HG03520 (cell line): ENCODE measurements around the gene MAD1L1.

Source experiments
- ATAC-seq: cut with Tn5 transposase; IDR thresholded peaks from one replicate; pipeline ENCODE4 v1.9.1; 2021; ENCODE audit warnings: mild to moderate bottlenecking, moderate library complexity; ENCODE audit not compliant: unreplicated experiment

The MAD1L1 gene

DNA sequence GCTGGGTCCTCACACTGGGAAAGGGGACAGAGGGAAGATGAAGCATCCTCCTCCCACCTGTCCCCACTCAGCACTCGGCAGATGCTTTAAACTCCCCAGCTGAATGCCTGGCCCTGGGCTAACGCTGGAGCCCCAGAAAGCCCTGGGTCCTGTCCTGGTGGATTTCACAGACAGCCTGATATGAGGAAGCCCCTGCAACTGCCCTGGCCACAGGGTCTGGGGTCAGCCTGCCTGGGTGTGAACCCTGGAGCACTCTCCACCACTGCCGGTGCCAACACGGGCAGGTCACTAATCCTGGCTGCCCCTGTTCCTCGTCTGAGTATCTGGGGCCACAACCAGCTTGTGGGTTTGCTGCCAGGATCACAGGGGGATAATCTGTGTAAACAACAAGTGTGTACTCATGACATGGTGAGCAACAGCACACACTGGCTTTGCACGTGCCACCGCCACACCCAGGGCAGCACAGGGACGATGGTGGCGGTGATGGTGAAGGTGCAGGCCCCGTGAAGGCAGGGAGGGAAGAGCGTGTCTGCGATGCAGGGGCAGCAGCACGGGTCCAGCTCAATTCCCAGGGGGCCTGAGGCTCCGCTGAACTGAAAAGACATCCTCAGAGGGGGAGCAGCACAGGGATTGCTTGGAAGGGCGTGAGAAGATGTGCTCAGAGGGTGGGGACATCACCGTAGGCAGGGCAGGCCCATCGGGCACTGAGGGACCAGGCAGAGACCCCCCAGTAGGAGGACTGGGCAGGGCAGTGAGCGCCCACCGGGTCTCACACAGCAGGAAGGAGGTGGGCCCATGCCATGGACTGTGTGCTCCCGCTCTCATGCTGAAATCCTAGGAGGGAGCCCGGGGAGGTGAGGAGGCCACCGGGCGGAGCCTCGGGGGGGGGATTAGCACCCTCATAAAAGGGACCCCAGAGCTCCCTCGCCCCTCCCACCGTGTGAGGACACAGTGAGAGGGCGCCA lies 238.7 kb downstream of the MAD1L1 start:
- no peak for ATAC-seq

GRCh38 chr7:1993031-1993695 lies 239.6 kb downstream of the MAD1L1 start:
- no peak for ATAC-seq

DNA sequence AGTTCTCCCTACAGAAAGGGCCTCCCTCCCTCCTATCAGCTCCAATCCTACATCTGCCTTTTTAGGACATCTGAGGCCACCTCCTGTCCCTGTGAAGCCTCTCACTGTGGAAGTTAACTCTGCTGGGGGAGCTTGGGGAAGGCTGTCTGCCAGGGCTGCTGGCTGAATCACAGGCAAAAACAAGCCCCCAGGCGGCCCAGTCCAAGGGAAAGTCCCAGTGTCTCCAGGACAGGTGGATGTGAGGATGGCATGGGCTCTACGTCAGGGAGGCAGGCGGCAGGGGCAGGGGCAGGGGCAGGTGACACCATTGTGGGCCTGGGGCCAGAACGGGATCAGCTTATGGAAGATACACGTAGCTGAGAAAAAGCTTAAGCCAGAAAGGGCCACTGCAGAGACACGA lies 240.2 kb downstream of the MAD1L1 start:
- ATAC-seq: no peak

DNA sequence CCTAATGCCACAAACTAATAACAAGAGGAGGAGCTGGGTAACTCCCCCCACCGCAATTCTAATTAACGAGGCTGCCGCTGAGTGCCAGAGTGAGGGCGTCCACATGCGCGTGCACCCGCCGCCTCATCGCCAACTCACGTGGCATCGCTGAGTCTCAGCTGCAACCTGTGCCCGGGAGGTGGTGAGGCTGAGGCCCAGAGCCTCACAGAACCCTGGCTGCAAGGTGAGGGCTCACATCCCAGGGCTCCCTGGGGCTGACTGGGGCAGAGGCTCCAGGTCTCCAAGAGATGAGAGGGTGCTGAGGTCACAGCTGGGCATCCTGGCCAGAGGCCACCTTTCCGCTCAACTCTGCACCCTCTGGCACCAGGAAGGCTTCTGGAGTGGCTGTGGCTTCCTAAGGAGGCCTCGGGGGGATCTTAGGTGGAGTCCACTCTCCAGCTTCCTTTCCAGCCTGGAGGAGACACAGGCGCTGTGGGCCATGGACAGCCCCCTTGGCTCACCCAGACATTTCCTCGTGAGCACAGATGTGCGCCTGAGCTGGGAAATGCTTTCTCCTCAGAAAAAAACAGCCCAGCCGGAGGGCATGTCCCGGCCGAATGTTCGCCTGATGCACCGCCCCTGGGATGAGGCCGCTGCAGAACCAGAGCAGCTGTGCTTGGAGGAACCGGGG lies 242.6 kb downstream of the MAD1L1 start:
- ATAC-seq: no peak

DNA sequence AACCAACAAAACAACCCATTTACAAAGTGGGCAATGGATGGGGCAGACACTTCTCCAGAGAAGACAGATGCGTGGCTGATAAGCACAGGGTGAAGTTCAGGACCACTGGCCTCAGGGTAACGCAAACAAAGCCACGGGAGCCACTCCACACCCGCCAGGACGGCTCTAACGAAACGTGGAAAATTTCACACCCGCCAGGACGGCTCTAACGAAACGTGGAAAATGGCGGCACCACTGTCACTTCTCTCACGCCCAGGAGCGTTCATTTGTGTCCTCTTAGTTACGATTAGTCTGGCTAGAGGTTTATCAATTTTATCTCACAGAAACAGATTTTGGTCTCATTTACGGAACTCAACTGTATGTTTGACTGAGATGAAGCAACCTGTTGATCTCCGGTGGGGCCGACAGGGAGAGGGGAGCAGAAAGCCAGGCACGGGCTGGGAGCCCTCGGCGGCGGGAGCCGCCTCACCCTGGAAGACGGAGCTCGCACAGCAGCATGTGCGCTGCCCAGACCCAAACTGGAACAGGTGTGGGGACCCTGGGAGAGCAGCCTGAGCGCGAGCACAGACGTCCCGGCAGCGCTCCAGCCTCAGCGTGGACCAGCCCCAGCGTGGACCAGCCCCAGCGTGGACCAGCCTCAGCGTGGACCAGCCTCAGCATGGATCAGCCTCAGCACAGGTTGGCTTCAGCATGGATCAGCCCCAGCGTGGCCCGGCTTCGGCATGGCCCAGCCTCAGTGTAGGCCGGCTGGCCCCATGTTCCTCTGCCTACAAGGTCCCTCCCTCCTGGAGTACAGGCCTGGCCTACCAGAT lies 243.5 kb downstream of the MAD1L1 start:
- no peak for ATAC-seq

- ATAC-seq: no peak
Observed at GRCh38 chr7:1988533-1988930, 244.2 kb downstream of the MAD1L1 start.

GRCh38 chr7:1987591-1988532 lies 244.9 kb downstream of the MAD1L1 start:
- ATAC-seq: no peak

DNA sequence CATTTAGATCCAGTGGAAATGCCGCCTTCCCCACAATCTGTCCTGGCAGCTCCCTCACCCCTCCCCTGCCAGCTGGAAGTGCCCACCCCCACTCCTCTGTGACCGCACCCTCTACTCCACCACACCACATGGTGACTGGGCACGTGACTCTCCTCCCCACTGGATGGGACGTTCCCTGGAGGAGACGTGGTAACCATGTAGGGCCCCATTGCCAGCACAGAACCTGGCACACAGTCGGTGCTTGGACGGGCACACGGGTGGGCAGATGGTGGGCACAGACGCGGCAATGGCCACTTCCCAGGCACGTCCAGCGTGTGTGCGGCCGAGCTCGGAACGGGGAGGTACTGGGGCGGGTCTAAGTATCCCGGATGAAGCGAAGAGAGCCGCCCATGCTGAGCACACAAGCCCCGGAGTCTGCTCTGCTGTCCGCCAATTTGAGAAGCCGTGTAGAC lies 245.6 kb downstream of the MAD1L1 start:
- no peak for ATAC-seq

GRCh38 chr7:1986366-1987083 lies 246.2 kb downstream of the MAD1L1 start:
- ATAC-seq: no peak

DNA sequence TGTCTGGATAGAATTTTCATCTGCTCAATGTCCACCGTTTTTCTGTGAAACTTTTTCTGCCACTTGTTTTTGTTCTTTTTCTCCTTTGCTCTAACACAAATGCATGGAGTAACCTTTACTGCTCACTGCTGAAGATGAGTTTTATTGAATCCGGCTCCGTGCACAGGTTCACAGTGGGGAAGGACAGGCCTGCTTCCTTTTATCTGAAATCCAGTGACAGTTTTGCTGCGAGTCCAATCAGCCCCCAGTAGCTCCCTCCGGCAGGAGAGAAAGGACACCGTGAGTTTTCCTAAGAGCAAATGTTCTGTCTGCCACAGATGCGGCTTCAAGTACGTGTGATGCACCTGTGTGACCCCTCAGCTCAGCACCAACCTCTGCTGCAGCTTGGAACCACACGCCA lies 246.8 kb downstream of the MAD1L1 start:
- no peak for ATAC-seq

DNA sequence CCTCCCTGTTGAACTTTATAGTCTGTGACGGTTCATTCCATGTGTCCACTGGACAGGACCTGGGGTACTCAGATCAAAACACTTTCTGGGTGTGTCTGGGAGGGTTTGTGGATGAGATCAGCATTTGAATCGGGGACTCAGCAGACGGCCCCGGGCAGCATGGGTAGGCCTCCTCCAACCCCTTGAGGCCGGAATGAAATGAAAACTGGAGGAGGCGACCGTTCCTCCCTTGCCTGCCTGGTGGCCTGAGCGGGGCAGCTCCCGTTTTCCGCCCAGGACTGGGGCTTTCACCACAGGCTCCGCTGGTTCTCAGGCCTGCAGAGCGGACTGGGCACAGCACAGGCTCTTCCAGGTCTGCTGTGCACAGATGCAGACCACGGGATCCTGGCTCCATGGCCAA lies 247.7 kb downstream of the MAD1L1 start:
- no peak for ATAC-seq

- ATAC-seq: no peak
Observed at GRCh38 chr7:1981878-1982230, 250.9 kb downstream of the MAD1L1 start.

- ATAC-seq: no peak
Observed at GRCh38 chr7:1981201-1981877, 251.4 kb downstream of the MAD1L1 start.

DNA sequence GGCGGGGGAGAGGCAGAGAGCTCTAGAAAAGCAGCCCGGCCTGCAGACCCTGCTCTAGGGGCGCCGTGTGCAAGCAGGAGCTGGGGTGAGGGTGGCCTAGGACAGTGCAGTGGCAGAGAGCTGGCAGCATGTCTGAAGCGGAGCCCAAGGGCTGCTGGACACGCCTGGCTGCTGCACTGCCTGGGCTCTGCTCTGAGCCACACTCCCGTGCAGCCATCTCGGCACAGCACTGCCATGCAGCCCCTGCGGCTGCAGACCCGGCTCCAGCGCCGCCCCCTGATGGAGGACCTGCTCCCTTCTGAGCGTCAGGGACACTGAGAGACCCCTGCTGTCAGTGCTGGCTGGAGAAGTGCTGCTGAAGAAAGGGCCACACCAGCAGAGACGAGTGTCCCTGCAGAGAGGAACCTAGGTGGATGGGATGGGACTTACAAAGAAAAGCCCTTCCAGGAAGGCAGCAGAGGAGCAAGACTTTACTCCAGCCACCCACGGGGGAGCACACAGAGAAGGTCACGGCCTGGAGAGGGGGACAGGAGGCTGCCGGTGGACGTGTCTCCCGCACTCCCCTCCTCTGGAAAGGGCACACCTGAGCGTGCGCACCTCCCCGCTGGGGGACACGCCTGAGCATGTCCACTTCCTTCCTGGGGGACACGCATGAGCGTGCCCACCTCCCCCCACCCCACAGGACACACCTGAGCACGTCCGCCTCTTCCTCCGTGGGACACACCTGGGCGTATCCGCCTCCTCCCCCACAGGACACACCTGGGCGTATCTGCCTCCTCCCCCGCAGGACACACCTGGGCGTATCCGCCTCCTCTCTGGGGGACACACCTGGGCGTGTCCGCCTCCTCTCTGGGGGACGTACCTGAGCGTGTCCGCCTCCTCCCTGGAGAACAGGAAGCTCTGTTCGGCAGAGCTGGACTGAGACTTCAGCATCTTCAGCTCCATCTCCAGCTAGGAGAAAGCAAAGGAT lies 252.9 kb downstream of the MAD1L1 start:
- ATAC-seq: no peak

DNA sequence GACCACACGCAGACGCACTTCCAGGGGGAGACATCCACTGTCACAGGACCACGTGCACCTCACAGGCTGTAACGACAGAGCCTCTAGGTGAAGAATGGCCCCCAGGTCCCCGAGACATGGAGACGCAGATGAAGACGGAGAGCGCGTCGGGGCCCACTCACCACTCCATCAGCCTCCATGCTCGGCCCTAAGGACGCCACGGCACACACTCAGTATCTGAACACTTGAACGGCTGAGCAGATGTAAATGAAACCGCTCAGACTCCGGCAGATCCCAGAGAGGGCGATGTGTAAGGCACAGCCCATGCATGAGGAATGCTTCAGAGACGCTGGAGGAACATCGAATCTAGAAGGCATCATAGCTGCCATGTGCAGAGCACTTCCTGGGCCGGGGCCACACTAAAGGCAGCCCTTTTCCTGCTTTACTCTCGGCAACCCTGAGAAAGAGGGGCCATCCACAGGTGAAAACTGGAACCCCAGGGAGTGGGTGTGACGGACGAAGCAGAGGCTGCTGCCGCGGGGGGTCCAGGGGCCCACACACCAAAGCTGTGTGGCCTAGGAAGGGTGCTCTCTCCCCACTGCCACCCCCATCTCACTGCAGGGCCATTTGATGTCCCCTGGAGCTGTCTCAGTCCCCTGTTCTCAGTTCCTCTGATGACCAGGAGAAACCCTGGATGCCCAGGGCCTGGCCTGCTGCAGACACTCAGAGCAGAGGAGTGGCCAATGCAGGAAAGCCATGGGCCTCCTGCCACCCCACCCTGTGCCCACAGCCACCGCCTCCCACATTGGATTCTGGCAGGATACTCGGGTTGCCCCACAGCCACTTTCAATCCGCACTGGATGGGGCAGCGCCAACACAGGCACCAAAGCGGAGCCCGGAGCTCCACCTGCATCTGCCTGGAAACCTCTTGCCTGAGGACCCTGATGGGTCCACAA lies 253.8 kb downstream of the MAD1L1 start:
- ATAC-seq: no peak

- ATAC-seq: no peak
Observed at GRCh38 chr7:1977876-1978441, 254.8 kb downstream of the MAD1L1 start.
